Testis (tissue), 3 donors: ENCODE results near the gene GNB1L. TPM values are rescaled to one million over a fixed set of nuclear protein-coding genes. Genes with fewer than 3 reads are reported as not detected.
"Not testable (repeated sequence)": the region's sequence is repeated elsewhere in the genome, so short reads cannot be mapped to it uniquely, and the experiment has no call there.

ENCODE experiments used
- DNase-seq: peaks from one replicate; pipeline ENCODE4 v3.0.0-alpha.2; 2019
- H3K27ac ChIP-seq, 2 donors: fragments of 200-600 bp; sonication (generic); one replicate each; pipeline ENCODE4 v1.5.1; 2019
- H3K27me3 ChIP-seq: fragments of 200-600 bp; sonication (generic); one replicate; pipeline ENCODE4 v1.5.1; 2019
- H3K36me3 ChIP-seq: fragments of 200-600 bp; sonication (generic); one replicate; pipeline ENCODE4 v1.5.1; 2017; ENCODE audit warnings: low read depth; ENCODE audit errors: missing control alignments
- H3K4me1 ChIP-seq: fragments of 200-600 bp; sonication (generic); one replicate; pipeline ENCODE4 v1.5.1; 2019
- H3K4me3 ChIP-seq, 2 donors: fragments of 200-600 bp; sonication (generic); one replicate each; pipeline ENCODE4 v1.5.1; 2017 to 2019
- H3K9me3 ChIP-seq: fragments of 200-600 bp; sonication (generic); one replicate; pipeline ENCODE4 v1.5.1; 2017
- POLR2A ChIP-seq: fragments of 450-650 bp; IDR thresholded peaks from one replicate; pipeline ENCODE4 v1.6.1; 2017; ENCODE audit warnings: antibody characterized with exemption, mild to moderate bottlenecking, moderate library complexity
- whole genome bisulfite sequencing, 2 donors: methylation state at CpG; one replicate each; pipeline ENCODE4 v1.1.5; 2018; 5-methylcytosine and 5-hydroxymethylcytosine counted together
- intact Hi-C: fragments of 100-400 bp; cut with DNase I; formaldehyde crosslinking; loops from one replicate; pipeline ENCODE4 v1.15.1; 2023; ENCODE audit warnings: low total_unique reads
- polyA plus RNA-seq: library from polyadenylated mRNA; stranded (reverse); fragments of 350-450 nt; fragmentation: Illumina TruSeq; extraction: RNeasy Lipid Tissue Mini Kit (QIAGEN cat#74804); gene quantifications from one replicate; pipeline ENCODE4 v1.2.3, GENCODE V29; 2014; ENCODE audit warnings: low read depth, low replicate concordance; ENCODE audit not compliant: insufficient read depth
- total RNA-seq, 2 donors: library from RNA; depleted of rRNA; stranded (reverse); fragments of >200 nt; gene quantifications; one replicate each; pipeline ENCODE4 v1.2.3, GENCODE V29; 2016
- TF ChIP-seq, protein P1 (sequence below), 3 experiments: fragments of 450-650 bp in 2 of 3; fragments of 200-600 bp in 1 of 3; sonication (generic) in 1 of 3; IDR thresholded peaks; one replicate each; pipeline ENCODE4 v1.5.1; 2016 to 2019; ENCODE audit warnings: antibody characterized with exemption in 3 of 3, mild to moderate bottlenecking in 2 of 3, moderate library complexity in 1 of 3

GNB1L gene
- total and polyA plus RNA-seq, 3 donors from 2014 or later: 5.5 to 6.9 (median 6.0) TPM

DNA sequence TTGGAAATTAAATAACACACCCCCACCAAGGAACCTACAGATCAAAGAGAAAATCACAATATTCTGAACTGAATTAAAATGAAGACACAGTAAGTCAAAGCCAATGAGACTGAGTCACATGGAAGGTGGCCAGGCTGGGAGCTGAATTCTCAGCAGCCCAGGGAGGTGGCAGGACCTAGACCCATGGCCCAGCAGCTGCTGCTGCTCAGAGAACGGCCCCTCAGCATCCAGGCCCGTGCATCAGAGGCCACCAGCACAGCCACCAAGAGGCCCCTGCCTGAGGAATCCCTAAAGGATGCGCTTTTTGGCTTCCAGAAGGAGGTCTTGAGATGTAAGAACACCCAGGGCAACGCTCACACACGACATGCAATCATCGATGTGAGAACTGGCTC is 59.1 kb downstream of the GNB1L start:
- no peak overlapping the region for H3K4me3 ChIP-seq
- no peaks in the 10 kb centered on the region for H3K9me3 ChIP-seq
- H3K27me3 ChIP-seq: no peaks in the 10 kb centered on the region
- 84 to 86% methylated on average over 6 of the region's 6 CpGs for WGBS, 2 donors
- no peaks in the 10 kb centered on the region for H3K4me1 ChIP-seq
- H3K27ac ChIP-seq: no peak overlapping the region
- intact Hi-C loops: no loop called here
- TF ChIP-seq POLR2A: no peak
- TF ChIP-seq, protein P1, sequence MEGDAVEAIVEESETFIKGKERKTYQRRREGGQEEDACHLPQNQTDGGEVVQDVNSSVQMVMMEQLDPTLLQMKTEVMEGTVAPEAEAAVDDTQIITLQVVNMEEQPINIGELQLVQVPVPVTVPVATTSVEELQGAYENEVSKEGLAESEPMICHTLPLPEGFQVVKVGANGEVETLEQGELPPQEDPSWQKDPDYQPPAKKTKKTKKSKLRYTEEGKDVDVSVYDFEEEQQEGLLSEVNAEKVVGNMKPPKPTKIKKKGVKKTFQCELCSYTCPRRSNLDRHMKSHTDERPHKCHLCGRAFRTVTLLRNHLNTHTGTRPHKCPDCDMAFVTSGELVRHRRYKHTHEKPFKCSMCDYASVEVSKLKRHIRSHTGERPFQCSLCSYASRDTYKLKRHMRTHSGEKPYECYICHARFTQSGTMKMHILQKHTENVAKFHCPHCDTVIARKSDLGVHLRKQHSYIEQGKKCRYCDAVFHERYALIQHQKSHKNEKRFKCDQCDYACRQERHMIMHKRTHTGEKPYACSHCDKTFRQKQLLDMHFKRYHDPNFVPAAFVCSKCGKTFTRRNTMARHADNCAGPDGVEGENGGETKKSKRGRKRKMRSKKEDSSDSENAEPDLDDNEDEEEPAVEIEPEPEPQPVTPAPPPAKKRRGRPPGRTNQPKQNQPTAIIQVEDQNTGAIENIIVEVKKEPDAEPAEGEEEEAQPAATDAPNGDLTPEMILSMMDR (IDR thresholded peaks at IDR 0.05): no peak
- no peaks in the 10 kb centered on the region for H3K36me3 ChIP-seq
- no peak for DNase-seq

DNA sequence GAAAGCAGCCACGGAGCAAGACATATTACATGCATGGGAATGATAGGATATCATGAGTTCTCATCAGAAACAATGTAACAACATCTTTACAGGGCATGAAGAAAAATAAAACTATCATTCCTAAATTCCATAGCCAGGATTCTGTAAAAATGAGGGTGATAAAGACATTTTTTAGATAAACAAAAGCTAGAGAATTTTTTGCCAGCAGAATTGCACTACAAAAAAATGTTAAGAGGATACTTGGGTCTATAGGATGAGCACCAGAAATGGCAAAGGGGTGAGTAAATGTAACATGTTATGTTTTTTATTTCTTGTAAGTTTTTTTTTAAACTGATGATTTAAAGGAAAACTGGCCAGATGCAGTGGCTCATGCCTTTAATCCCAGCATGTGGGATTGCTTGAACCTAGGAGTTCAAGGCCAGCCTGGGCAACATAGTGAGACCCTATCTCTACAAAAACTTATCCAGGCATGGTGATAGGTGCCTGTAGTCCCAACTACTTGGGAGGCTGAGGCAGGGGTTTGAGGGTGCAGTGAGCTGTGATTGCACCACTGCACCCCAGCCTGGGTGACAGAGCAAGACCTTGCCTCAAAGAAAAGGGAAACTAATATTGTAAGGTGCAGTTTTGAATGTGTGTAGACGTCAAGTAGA is 60.9 kb downstream of the GNB1L start:
- no peak overlapping the region for H3K4me3 ChIP-seq
- no peak for DNase-seq
- WGBS, 2 donors: 74 to 82% methylated on average over 2 of the region's 2 CpGs

DNA sequence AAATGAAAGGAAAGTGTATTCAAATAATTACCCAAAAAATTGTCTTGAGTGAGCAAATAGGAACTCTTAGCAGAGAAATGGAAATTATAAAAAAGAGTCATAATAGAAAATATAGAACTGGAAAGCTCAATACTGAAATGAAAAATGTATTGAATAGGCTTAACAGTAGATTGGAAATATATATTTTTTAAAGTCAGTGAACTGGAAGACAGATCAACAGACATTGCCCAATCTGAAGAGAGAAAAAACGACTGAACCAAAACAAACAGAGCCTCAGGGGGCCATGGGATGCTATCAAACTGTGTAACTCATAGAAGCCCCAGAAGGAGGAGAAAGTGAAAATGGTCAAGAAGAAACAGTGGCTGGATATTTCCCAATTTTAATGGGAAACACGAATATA is 61.5 kb downstream of the GNB1L start:
- WGBS, 2 donors: 73 to 75% methylated on average over 2 of the region's 2 CpGs
- H3K4me3 ChIP-seq: no peak overlapping the region
- TF ChIP-seq POLR2A: no peak
- TF ChIP-seq, protein P1 (IDR thresholded peaks at IDR 0.05): no peak
- H3K9me3 ChIP-seq: no peaks in the 10 kb centered on the region
- H3K36me3 ChIP-seq: no peaks in the 10 kb centered on the region
- H3K4me1 ChIP-seq: no peaks in the 10 kb centered on the region
- intact Hi-C loops: no loop called here
- no peaks in the 10 kb centered on the region for H3K27me3 ChIP-seq
- no peak for DNase-seq
- H3K27ac ChIP-seq: no peak overlapping the region

More for the DNA sequence above, 60.9 kb downstream of the GNB1L start:
- Histone ChIP-seq H3K4me1 (no peaks in the 10 kb centered on the region), H3K36me3 (no peaks in the 10 kb centered on the region), H3K27ac (no peak overlapping the region), H3K9me3 (no peaks in the 10 kb centered on the region), H3K27me3 (no peaks in the 10 kb centered on the region)
- TF ChIP-seq, protein P1 (IDR thresholded peaks at IDR 0.05): no peak
- TF ChIP-seq POLR2A: no peak
- intact Hi-C loops: no loop called here

DNA sequence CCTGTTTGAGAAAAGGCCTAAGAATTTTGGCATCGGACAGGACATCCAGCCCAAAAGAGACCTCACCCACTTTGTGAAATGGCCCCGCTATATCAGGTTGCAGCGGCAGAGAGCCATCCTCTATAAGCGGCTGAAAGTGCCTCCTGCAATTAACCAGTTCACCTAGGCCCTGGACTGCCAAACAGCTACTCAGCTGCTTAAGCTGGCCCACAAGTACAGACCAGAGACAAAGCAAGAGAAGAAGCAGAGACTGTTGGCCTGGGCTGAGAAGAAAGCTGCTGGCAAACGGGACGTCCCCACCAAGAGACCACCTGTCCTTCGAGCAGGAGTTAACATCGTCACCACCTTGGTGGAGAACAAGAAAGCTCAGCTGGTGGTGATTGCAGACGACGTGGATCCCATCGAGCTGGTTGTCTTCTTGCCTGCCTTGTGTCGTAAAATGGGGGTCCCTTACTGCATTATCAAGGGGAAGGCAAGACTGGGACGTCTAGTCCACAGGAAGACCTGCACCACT is 62.2 kb downstream of the GNB1L start:
- 90 to 94% methylated on average over 13 of the region's 13 CpGs for WGBS, 2 donors
- intact Hi-C loops: not testable (repeated sequence)

DNA sequence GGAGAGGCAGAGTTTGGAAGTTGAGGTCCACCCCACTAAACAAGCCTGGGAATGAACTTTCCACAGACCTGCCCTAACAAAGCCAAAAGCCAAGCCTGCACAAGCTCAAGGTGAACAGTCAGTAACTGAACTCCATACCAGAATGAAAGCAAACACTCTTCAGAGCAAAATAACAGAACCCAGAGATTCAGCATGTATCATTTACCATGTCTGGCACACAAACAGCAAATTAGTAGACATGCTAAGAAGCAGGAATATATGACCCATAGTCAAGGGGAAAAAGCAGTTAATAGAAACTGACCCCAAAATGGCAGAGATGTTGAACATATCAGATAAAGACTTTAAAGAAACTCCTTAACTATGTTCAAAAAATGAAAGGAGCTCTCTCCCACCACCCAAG is 62.8 kb downstream of the GNB1L start:
- no peaks in the 10 kb centered on the region for H3K9me3 ChIP-seq
- no peaks in the 10 kb centered on the region for H3K27me3 ChIP-seq
- H3K4me1 ChIP-seq: no peaks in the 10 kb centered on the region
- H3K4me3 ChIP-seq: no peak overlapping the region
- TF ChIP-seq, protein P1 (IDR thresholded peaks at IDR 0.05): no peak
- intact Hi-C loops: no loop called here
- no peak for DNase-seq
- H3K36me3 ChIP-seq: no peaks in the 10 kb centered on the region
- no peak overlapping the region for H3K27ac ChIP-seq

More for the DNA sequence above, 62.2 kb downstream of the GNB1L start:
- H3K4me1 ChIP-seq, H3K36me3 ChIP-seq, DNase-seq, H3K27ac ChIP-seq, H3K27me3 ChIP-seq, H3K9me3 ChIP-seq, H3K4me3 ChIP-seq: not testable (repeated sequence)
